HG03442 (cell line): ENCODE measurements around the gene RAB3GAP1.

ENCODE experiments used
- ATAC-seq: cut with Tn5 transposase; IDR thresholded peaks from one replicate; pipeline ENCODE4 v1.9.1; 2021; ENCODE audit warnings: mild to moderate bottlenecking, moderate library complexity; ENCODE audit not compliant: unreplicated experiment

The RAB3GAP1 gene

DNA sequence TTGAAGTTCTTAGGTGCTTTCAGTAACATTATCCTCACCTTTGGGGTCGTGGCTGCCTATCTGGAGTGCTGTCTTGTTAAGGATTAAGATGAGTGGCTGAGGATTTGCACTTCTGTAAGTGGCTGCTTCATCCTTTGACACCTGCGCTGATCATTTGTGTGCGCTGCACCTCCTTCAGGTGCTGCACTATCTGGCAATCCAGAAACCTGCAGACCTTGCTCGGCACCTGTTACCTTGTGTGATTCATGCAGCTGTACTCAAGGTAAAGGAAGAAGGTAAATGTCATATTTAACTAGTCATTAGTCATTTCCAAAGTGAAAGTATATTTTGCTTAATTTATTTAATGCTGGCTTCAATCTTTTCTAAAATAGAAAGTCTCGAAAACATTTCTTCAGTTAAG is 110.3 kb downstream of the RAB3GAP1 start:
- no peak for ATAC-seq

DNA sequence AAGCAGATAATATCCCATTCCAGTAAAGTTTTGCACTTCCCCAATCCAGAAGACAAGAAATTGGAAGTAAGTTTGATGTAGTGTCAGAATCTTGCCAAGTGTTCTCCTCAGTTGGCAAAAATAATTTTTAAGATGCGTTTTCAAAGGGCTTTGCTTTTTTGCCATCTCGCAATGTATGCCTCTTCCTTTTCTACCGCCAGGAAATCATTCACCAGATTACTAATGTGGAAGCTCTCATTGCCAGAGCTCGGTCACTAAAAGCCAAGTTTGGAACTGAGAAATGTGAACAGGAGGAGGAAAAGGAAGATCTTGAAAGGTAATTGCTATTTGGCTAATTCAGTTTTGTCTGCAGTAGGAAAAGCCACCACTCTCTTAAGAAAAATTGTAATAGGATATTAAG is 110.7 kb downstream of the RAB3GAP1 start:
- ATAC-seq, result no peak

DNA sequence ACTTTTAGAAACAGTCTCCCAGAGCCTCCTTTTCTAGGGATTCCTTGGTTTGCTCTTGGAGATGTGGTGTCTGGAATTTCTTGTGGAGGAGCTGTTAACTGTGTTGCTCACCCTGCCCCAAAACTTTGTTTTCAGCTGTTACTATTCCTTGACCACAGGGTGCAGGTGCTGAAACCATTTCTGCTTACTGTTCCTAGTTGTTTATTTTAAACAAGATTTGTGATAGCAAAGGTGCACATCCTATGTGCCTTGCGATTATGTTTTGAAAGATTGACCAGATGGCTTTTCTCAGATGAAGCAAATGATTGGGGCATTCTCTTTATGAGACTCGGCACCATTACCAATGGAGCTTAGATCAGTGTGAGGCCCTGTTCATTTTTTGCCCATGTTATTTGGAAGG is 111.2 kb downstream of the RAB3GAP1 start:
- no peak for ATAC-seq

DNA sequence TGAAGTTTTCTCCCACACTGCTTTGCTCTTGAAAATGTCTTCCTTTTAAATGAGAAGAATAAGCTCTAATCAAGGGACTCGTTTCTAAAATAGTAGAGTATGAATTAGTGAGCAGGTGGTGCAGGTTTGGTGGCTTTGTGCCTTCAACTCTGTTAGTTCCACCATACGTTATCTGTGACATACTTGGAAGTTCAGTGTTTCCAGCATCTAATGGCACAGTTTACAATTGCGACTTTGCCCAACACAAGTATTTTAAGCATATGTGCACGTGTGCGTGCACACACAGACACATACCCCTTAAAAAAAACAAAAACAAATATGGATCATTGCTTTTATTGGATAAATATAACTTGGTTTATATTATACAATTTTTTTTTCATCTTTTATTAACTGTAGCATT is 111.8 kb downstream of the RAB3GAP1 start:
- no peak for ATAC-seq

DNA sequence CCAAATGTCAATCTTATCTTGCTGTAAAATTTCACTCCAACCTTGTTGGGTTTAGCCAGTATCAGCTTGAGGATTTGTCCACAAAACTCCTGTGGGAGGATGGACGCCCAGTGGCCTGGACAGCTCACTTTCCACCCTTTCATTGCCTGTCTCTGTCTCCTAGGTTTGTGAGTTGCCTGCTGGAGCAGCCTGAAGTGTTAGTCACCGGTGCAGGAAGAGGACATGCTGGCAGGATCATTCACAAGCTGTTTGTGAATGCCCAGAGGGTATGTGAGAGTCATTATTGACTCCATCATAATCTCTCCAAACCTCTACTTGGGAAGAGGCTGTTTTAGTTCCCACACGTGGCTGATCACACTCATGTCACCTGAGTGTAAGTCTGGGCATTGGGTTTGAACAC is 112.3 kb downstream of the RAB3GAP1 start:
- ATAC-seq, result no peak

DNA sequence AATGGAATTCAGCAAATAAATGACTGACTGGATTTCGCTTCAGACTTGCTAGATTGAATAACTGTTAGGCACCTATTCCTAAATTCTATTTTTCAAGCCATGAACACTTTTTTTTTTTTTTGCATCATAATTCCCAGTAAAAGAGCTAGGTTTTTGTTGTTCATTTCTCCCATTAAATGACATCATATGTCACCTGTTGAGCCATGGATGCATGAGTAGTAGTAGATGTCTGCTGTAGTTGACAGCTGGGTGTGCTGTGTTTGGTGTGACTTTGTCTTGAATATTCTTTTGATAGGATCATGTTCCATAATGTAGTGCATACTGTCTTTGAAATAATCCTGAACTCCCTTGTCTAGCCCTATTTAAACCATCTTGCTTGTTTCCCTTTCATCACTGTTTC is 115.2 kb downstream of the RAB3GAP1 start:
- no peak for ATAC-seq

DNA sequence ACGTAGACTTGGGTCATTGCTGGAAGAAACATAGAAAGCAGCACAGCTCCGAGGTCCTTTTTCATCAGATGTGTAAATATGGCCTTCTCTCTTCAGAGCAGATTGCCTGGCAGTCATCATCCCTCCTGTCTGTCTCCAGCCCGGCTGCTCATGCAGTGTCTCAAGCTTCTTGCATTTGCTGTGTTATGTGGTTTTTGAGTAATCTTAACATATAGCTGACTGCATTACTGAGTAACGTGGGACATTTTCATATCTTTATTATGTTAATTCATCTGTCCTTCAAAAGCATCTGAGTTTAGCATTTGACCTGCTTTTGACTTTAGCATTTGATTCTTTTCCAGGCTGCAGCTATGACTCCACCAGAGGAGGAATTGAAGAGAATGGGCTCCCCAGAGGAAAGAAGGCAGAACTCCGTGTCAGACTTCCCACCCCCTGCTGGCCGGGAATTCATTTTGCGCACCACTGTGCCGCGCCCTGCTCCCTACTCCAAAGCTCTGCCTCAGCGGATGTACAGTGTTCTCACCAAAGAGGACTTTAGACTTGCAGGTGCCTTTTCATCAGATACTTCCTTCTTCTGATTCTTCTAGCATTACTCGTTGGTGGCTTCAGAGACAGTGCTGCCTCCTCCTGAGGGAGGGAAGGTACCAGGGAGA is 116.2 kb downstream of the RAB3GAP1 start:
- no peak for ATAC-seq

DNA sequence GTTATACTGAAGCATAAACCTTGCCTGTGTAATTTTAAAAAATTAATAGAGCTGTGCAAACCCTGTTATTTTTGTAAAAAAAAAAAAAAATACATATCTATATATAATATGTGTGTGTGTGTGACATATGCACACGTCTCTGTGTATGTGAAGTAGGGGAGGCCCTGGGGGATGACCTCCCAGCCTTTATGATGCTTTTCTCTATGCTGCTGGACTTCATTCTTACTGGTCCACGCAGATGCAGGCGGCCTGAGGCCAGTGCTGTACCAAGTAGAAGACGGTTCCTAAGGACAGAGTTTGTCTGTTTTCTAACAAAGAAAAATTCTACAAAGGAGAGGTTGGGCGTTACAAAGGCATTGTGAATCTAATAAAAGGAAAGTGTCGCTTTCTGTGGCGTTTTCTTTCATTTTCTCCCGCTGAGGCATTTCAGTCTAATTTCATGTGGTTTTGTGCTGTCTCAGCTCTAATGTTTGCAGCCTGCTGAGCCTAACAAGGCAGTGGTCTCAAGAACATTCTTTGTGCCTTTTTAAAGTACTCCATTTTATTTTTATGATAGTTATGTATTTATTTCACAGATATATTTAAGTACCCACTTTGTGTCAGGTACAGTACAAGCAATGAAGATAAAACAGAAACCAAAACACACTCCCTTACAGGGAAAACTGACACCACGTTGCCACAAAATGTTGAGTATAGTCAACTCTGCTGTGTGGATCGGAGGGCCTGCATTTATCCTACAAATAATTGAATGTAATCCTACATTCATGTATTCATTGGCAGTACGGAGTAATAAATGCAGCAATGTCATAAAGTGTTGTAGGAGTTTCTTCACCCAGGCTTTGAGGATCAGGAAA is 118.0 kb downstream of the RAB3GAP1 start:
- ATAC-seq, result no peak

DNA sequence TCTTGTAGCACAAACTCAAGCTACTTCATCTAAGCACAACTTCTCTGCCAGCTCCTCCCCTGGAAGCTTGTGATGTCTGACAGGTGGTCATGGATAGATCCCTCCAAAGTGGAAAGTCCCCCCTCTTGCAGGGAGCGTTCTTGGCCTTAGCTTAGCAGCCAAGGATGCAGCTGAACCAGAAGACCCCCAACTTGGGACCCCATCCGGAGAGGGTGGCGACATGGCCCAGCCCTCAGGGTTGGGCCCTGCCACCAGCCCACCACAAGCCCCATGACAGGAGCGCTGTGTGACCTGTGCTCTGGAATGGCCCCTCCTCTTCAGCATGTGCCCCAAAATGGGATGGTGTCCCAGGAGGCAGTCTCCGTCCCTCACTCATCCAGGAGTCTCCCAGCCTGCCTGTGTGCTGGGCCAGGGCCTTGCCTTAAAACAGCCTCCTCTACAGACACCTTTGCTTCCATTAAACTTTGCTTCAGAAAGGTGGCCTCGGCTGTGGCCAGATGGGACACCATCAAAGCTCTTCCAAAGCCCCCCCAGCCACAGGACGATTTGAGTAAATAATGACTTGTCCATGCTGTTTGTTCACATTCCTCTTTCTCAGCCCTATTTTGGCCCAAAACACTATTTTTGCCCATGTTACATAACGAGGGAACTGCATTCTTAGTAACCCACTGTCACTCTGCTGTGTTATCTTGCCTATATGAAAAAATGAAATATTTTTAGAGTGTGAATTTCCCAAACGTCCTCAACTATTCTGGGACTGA is 122.1 kb downstream of the RAB3GAP1 start:
- no peak for ATAC-seq

DNA sequence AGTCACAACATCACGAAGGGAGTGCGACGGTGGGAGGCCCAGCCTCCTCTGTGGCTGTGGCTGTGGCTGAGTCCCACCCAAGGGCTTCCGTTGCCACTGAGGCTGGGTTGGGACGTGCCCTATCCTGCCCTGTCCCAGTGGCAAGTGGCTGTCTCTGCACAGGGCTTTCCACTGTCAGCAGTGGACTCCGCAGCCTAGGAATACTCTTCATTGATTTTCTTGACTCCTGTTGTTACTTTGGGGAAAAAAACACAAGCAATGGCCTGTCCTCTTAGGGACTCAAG is 122.7 kb downstream of the RAB3GAP1 start:
- ATAC-seq, result no peak

DNA sequence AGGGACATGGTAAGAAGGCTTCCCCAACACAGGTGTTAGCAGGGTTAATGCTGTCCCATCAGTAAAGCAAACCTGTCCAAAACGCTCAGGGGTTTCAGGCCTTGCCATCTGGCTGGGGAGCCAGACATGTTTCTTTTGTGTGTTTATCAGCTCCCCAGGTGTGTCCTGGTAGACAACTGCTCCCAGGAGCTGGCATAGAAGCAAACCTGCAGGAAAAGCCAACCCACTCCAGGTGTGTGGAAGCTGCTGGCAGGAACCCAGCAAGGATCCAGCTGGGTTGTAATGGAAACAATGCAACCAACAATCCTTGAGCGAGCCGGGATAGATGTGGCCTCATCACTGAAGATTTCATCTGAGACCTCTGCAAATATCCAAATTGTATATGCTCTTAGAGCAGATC is 123.1 kb downstream of the RAB3GAP1 start:
- no peak for ATAC-seq

DNA sequence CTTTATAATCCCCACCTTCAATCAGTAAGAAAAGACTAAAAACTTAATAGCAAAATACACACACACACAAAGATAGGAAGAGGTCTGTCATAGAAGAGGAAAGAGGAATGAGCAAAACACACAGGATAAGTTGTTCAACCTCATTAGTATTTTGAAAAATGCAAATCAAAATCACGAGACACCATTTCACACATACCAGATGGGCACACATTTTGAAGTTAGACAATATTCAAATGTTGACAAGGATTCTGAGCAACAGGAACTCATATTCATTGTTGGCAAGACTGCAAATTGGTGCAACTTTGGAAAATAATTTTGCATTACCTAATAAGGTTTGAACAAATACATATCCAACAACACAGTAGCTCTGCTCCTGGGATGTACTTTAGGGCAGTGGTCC is 127.6 kb downstream of the RAB3GAP1 start:
- ATAC-seq, result no peak

DNA sequence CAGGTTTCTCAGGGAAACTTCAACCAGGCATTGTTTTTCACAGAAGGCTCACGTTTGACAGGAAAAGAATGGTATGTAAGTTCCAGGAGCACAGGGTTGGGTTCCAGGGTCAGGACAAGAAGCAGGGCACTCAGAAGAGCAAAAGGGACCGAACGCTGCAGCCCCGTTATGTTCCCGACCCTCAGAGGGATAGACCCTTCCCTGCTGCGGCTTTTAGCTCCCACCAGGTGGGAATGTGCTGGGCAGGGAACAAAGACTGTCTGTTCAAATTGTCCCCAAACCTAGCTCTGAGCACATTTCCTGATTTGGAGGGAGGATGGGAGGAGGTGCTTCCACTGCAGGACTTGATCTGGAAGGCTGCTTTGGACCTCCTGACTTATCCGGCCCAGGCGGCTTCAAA is 130.1 kb downstream of the RAB3GAP1 start:
- no peak for ATAC-seq

DNA sequence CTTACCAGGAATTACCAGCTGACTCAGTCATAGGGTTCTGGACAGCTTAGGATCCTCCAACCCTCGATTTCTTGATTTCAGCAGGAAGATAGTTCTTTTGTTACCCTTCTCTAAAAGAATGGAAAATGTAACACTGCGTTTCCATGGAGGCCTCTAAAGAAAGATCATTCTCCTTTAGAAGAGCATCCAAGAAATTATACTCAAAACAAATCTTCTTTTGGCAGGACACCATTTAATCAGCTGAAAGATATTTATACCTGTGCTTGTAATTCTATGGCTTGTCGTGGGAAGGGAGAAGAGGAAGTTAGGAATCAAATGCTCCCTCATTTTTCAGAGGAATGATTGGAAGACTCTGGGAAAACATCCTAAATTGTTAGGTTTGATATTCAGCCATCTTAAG is 130.5 kb downstream of the RAB3GAP1 start:
- no peak for ATAC-seq

DNA sequence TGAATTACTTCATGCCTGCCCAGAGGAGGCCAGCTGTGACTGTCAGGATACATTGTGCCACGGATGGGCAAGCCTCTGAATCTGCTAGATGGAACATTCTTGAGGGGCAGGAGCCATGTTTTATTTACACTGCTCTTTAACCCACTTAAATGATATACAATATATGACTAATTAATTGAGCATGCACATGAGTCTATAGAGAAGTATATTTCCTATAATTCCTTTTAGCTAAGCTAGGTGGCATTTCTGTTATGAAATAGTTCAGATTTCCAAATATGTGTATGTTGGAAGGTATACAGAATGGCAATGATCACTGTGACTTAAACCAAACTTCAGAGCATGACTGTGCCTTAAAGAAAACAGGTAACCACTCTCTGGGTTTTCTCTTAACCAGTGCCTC is 131.7 kb downstream of the RAB3GAP1 start:
- no peak for ATAC-seq

DNA sequence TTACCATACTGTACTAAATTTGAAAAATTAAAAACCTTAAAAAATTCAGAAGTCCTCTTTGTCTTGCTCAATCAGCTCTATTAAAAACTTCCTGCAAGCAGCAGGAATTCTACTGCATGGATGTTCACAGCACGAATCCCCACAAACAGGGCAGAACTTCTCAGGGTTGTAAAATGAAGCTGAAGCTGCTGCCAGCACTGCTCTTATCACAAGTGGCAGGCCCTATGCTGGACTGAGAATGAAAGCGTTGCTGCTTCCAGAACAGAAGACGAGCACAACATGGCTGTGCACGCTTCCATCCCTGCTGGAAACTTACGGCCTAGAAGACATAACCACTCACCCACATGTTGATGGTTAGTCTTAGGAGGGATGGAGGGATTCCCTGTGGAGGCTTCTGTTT is 134.0 kb downstream of the RAB3GAP1 start:
- no peak for ATAC-seq

DNA sequence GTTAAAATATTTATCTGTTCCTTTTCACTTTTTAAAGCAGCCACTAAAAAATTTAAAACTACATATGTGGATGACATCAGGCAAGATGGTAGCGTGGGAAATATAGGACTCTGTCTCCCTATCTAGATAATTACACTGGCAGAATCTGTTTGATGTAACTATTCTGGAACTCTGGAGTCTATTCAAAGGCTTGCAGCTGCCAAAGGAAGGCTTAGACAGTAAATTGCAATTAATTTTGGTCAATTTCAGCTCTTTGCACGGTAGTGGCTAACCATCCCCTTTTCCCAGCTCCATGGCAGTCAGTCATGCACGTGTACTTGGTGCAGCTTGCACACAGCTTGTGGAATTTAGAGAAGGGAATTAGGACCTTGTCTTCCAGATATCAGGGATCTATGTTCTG is 135.2 kb downstream of the RAB3GAP1 start:
- ATAC-seq, result no peak

DNA sequence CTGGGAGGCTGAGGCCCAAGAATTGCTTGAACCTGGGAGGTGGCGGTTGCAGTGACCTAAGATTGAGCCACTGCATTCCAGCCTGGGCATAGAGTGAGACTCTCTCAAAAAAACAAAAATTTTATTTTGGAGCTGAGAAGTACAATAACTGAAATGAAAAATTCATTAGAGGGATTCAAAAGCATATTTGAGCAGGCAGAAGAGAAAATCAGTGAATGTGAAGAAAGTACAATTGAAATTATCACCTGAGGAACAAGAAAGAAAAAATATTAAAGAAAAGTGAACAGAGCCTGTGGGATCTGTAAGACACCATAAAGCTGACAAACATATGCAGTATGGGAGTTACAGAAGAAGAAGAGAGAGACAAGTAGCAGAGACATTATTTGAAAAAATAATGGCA is 137.1 kb downstream of the RAB3GAP1 start:
- ATAC-seq, result no peak

DNA sequence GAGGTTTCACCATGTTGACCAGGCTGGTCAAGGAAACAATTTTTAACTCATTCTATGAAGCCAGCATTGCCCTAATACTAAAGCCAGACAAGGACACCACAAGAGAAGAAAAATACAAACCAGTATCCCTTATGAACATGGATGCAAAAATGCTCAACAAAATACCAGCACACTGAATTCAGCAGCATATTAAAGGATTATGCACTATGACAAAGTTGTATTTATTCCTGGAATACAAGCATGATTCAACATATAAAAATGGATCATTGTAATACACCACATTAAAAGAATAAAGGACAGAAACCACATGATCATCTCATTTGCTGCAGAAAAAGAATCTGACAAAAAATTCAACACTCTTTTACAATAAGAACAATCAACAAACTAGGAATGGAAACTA is 138.7 kb downstream of the RAB3GAP1 start:
- no peak for ATAC-seq

DNA sequence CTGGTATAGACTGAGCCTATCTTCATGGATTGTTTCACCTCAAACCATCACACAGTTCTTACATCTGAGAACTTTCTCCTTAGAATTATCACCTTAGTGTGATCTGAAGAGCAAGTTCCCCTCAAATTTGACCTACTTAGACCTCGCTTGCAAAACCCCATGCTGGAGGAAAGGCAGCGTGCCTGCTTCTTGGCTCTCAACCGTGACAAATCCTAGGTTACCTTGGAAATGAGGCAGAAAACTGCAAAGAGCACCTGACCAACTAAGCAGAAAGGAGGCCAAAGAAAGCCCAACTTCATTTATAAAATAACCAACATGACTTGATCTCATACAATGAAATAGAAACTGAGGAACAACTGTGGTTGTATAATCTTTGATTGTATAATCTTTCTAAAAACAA is 146.4 kb downstream of the RAB3GAP1 start:
- no peak for ATAC-seq

DNA sequence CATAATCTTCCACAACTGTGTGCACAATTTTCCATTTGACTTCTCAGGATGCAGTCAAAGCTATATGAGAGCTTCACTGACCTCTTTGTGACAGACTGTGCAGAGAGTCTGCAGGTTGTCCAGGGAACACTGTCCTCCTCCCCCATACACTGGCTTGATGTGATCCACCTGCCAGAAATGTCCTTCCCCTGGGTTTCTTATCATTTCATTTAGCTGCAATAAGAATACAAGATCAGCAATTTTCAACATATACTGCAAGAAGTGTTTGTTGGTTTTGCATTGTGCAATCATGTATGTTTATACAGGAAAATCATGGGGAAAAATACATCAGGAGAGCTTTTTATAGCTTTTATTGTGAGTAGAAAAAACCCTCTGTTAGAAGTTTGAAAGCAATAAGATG is 150.7 kb downstream of the RAB3GAP1 start:
- no peak for ATAC-seq

DNA sequence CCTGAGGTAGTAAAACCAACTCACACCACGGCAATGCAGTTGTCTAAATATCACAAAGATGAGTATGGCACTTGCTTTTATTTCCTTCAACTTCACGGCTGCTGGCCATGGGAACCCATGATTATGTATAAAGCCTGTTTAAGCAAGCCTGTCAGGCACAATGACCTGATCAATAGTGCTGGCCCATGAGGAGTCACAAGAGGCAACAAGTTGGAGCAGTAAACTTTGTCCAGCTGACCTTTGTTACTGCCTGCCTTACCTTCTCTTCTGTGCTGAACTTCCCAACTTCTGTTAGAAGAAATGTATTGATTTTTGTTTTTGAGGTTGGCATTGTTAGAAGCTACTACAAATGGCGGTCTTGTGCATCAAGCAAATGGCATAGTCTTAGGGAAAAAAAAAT is 151.9 kb downstream of the RAB3GAP1 start:
- no peak for ATAC-seq
